ENCODE data around the gene PMM2. TPM values are rescaled to one million over a fixed set of nuclear protein-coding genes. Genes with fewer than 3 reads are reported as not detected.

The PMM2 gene
- total RNA-seq, 1 donor from 2014 or later = 29.9 TPM

DNA sequence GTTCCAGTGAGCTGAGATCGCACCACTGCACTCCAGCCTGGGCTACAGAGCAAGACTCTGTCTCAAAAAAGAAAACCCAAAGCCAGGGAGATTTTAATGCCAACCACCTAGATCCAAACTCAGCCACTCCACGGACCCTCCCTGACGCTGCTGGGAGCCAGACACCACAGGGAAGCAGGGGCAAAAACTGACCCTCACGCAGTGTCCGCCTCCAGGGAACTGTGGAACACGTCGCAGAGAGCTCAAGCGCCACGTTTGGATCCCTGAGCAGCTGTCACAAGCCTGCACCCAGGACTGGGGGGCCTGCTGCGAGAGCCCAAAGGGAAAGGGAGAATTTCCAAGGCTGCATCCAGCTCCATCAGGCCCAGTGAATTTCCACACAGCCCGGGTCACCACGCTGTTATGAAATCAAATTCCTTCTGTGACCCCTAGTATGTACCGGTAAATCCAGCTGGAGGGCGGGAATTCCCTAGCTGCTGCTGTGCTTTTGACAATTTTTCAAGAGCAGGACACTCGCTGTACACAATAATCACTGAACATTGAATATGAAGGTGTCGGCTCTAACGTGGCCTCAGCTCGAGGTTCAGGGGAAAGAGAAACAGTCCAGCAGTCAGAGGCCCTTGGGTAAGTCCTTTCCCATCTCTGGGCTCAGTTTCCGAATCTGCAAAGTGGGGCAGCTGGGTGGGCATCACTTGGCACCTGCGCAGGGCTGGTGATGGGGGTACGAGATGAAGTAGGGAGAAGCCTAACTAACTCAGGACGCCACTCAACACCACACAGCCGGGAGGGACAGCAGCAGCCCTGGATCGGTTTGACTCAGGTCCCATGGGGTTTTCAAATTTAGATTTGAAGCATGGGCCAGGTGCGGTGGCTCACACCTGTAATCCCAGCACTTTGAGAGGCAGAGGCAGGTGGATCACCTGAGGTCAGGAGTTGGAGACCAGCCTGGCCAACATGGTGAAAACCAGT is 62.6 kb downstream of the PMM2 start:
- DNase-seq (ENCODE audit: low read depth) = no peak
- peaks cover 3% of the 10 kb centered on the region for H3K36me3 ChIP-seq (ENCODE audit: control insufficient read depth, insufficient read depth, low read length)
- H3K4me3 ChIP-seq (ENCODE audit: low read depth, low read length) = no peak overlapping the region
- TF ChIP-seq, protein P1, sequence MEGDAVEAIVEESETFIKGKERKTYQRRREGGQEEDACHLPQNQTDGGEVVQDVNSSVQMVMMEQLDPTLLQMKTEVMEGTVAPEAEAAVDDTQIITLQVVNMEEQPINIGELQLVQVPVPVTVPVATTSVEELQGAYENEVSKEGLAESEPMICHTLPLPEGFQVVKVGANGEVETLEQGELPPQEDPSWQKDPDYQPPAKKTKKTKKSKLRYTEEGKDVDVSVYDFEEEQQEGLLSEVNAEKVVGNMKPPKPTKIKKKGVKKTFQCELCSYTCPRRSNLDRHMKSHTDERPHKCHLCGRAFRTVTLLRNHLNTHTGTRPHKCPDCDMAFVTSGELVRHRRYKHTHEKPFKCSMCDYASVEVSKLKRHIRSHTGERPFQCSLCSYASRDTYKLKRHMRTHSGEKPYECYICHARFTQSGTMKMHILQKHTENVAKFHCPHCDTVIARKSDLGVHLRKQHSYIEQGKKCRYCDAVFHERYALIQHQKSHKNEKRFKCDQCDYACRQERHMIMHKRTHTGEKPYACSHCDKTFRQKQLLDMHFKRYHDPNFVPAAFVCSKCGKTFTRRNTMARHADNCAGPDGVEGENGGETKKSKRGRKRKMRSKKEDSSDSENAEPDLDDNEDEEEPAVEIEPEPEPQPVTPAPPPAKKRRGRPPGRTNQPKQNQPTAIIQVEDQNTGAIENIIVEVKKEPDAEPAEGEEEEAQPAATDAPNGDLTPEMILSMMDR (IDR thresholded peaks at IDR 0.05; ENCODE audit: insufficient read depth, low read length, poor library complexity, severe bottlenecking) = no peak
- H3K27me3 ChIP-seq (ENCODE audit: control insufficient read depth, insufficient read depth, low read length) = no peaks in the 10 kb centered on the region

DNA sequence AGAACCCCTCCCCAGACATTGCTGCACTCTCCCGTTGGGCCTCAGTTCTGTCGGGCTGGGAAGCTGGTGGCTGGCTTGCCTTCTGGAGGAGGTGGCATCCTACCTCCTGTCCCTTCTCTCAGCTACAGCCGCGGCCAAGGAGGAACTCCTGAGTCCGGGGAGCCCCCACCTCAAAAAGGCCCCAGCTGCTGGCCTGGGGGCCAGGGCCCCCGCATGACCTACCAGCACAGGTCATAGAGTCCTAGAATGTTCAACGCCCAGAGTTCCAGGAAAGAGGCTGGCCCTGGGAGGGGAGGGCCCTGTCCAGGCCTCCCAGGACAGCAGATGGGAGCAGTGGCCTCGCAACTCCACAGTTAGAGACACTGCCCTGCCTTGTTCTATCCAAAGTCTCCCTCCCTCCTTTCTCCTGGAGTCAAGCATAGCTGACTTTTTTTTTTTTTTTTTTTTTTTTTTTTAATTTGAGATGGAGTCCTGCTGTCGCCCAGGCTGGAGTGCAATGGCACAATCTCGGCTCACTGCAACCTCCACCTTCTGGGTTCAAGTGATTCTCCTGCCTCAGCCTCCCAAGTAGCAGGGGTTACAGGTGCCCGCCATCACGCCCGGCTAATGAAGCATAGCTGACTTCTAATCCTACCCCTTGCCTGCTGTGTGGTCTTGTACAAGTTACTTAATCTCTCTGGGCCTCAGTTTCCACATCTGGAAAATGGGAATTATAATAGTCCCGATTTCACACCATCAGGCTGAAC is 64.1 kb downstream of the PMM2 start:
- no peaks in the 10 kb centered on the region for H3K27me3 ChIP-seq (ENCODE audit: control insufficient read depth, insufficient read depth, low read length)
- H3K4me3 ChIP-seq (ENCODE audit: low read depth, low read length) = no peak overlapping the region
- H3K36me3 ChIP-seq (ENCODE audit: control insufficient read depth, insufficient read depth, low read length) = peaks cover 1% of the 10 kb centered on the region
- TF ChIP-seq, protein P1 (IDR thresholded peaks at IDR 0.05; ENCODE audit: insufficient read depth, low read length, poor library complexity, severe bottlenecking) = no peak
- DNase-seq (ENCODE audit: low read depth) = no peak

DNA sequence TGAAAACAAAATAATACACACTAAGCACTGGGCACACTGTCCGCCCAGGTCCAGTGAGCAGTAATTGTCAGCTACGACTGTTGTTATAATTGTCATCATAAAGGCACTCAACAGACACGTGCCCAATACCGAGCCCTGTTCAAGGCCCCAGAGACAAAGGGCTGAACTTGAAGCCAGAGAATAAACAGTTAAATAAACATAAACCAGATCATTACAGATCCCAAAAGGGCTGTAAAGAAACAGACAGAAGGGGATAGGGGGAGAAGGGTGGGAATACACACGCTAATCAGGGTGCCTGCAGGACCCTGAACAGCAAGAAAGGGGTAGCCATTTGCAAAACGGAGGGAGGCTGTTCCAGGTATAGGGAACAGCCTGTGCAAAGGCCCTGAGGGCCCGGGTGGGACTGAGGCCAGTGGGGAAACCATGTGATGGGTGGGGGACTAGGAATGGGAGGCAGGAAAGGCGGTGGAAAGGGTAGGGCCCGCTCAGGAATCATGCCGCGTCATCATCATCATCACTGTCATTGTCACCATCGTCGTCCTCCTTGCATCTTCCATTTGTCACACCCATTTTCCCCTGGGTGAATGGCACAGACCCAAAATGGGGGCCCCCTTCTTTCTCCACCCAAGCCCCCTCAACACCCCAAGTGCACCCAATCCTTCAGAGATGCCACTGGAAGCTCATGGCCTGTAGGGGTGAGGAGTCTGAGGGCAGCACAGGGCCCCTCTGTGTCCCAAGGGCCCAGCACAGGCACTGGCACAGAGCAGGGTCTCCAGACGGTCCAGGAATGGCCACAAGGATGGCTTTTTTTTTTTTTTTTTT is 64.9 kb downstream of the PMM2 start:
- Histone ChIP-seq H3K4me3 (ENCODE audit: low read depth, low read length) (no peak overlapping the region), H3K27me3 (ENCODE audit: control insufficient read depth, insufficient read depth, low read length) (no peaks in the 10 kb centered on the region), H3K36me3 (ENCODE audit: control insufficient read depth, insufficient read depth, low read length) (peaks cover 1% of the 10 kb centered on the region)
- DNase-seq (ENCODE audit: low read depth) = no peak
- TF ChIP-seq, protein P1 (IDR thresholded peaks at IDR 0.05; ENCODE audit: insufficient read depth, low read length, poor library complexity, severe bottlenecking) = no peak

DNA sequence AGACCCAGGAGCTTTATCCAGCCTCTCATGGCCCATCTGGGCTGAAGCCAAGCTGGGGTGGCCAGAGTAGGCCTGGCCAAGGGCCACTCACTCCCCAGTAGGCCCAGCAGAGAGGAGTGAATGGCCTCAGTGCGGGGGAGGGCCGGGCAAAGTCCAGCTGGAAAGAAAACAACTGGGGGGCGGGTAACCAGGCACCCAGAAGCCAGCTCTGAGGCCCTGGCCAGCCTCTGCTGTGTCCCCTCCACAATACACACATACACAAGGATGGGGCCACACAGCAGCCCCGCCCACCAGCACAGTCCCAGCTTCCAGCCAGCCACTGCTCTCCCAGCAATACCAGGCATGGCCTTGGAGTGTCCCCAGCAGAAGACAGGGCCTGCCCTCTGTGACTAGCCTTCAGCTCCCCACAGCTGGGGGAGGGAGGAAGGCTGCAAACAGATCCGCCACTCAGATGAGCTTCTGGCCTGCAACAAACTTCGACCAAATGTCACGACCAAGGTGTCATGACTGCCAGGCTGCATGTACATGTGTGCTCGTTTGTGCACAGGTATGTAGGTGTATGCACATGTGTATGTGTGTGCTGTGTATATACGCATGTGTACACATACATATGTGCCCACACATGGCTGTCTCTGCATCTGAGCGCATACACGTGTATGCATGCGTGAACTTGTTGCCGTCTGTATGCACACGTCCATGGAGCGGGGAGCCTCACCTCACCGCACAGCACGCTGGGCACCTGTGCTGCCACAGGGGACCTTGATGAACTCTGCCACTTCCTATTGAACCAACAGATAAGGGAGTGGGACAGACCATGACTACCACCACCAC is 66.2 kb downstream of the PMM2 start:
- no peak for DNase-seq (ENCODE audit: low read depth)
- Histone ChIP-seq H3K4me3 (ENCODE audit: low read depth, low read length) (no peak overlapping the region), H3K27me3 (ENCODE audit: control insufficient read depth, insufficient read depth, low read length) (no peaks in the 10 kb centered on the region), H3K36me3 (ENCODE audit: control insufficient read depth, insufficient read depth, low read length) (no peaks in the 10 kb centered on the region)
- TF ChIP-seq, protein P1 (IDR thresholded peaks at IDR 0.05; ENCODE audit: insufficient read depth, low read length, poor library complexity, severe bottlenecking) = no peak

Data from kidney epithelial cell (primary cell).